HUDEP-2 (cell line): ENCODE data around the gene PIAS1.
"Not testable (repeated sequence)": the region's sequence is repeated elsewhere in the genome, so short reads cannot be mapped to it uniquely, and the experiment has no call there.

Experiments used
- DNase-seq, 76 experiments: peaks; one replicate each; lab custom pipeline; 2025; ENCODE audit not compliant: unreplicated experiment in 76 of 76; lab: John Stamatoyannopoulos, UW

The PIAS1 gene

DNA sequence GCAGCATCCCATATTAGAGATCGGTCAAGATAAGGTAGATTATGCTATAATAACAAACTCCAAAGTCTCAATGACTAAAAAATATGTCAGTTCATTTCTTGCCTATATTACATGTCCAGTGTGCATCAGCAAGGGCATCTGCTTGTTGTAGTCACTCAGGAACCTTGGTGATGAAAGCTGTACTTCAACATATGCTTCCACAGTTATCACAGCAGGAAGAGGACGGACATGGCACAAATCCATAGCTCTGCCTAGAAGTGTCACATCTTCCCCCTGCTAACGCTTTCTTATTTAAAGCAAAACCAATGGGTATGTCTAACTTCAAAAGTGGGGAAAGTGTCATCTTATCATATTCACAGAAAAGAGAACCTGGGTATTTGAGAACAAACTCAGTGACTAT, 20.0 kb upstream of the PIAS1 start:
- no peak for DNase-seq

DNA sequence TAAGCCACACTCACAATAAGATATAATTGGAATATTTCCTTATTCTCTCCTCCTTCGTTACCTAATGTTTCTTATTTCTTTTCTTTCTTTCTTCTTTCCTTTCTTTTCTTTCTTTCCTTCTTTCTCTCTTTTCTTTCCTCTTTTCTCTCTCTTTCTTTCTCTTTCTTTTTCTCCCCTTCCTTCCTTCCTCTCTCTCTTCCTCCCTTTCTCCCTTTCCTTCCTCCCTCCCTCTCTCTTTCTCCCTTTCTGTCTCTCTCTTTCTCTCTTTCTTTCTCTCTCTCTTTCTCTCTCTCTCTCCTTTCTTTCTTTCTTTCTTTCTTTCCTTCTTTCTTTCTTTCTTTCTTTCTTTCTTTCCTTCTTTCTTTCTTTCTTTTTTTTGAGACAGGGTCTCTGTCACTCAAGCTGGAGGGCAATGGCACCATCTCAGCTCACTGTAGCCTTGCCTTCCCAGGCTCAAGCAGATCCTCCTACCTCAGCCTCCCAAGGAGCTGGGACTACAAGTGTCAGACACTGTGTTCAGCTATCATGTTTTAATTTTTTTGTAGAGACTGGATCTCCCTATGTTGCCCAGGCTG, 19.3 kb upstream of the PIAS1 start:
- DNase-seq: no peak

DNA sequence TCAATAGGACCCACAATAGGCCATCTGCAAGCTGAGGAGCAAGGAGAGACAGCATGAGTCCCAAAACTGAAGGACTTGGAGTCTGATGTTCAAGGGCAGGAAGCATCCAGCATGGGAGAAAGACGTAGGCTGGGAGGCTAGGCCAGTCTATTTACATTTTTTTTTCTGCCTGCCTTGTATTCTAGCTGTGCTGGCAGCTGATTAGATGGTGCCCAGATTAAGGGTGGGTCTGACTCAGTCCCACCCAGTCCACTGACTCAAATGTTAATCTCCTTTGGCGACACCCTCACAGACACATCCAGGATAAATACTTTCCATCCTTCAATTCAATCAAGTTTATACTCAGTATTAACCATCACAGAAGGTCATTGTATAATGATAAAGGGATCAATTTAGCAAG, 15.9 kb upstream of the PIAS1 start:
- DNase-seq: peak in 33 of 76 experiments; percentile 2 to 62 (median 22)

DNA sequence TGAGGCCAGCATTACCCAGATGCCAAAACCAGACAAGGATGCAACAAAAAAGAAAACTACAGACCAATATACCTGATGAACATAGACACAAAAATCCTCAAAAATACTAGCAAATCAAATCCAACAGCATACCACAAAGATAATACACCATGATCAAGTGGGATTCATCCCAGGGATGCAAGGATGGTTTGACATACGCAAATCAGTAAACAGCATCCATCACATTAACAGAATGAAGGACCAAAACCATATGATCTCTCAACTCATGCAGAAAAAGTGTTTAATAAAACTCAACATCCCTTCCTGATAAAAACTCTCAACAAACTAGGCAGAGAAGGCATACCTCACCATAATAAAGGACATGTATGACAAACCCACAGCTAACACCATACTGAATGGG, 14.0 kb upstream of the PIAS1 start:
- DNase-seq: no peak

DNA sequence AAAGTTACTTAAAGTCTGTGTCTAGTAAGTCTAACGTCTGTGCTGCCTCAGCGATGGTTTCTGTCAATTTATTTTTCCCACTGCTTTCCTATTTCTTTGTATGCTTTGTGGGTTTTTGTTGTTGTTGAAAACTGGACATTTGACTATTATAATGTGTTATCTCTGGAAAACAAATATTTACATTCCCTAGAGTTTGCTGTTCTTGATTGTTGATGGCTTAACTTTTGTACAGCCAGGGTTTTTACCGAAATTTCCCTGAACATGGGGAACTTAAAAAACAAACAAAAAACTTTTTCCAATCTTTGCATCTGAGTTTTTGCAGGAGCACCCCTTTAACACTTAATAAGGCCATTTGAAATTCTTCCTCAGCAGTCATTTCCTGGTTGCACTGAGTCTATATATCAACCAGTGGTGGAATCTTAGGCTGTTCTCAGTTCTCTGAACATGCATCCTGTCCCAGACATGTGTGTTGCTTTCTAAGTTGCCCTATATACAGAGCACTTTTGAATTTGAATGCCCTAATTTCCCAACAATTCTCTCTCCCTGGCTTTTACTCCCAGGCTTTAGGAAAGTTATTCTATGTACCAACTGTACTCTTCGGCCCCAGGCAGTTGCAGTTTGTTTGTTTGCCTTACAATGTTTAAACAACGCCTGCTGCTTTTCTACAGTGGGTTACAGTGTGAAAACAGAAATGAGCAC, 11.8 kb upstream of the PIAS1 start:
- no peak for DNase-seq

DNA sequence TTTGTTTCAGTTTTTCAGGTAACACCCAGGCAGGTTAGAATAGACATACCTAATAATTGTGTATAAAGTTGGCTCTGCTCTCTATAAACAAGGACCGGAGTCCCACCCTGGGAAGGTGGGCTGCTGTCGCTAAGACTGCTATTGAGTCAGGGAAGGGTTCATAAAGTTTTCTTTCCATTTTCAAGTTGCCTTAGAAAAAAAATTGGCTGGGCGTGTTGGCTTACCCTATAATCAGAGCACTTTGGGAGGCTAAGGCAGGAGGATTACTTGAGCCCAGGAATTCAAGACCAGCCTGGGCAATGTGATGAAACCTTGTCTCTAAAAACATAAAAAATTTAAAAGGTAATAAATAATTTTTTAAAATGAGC, 11.3 kb upstream of the PIAS1 start:
- no peak for DNase-seq

DNA sequence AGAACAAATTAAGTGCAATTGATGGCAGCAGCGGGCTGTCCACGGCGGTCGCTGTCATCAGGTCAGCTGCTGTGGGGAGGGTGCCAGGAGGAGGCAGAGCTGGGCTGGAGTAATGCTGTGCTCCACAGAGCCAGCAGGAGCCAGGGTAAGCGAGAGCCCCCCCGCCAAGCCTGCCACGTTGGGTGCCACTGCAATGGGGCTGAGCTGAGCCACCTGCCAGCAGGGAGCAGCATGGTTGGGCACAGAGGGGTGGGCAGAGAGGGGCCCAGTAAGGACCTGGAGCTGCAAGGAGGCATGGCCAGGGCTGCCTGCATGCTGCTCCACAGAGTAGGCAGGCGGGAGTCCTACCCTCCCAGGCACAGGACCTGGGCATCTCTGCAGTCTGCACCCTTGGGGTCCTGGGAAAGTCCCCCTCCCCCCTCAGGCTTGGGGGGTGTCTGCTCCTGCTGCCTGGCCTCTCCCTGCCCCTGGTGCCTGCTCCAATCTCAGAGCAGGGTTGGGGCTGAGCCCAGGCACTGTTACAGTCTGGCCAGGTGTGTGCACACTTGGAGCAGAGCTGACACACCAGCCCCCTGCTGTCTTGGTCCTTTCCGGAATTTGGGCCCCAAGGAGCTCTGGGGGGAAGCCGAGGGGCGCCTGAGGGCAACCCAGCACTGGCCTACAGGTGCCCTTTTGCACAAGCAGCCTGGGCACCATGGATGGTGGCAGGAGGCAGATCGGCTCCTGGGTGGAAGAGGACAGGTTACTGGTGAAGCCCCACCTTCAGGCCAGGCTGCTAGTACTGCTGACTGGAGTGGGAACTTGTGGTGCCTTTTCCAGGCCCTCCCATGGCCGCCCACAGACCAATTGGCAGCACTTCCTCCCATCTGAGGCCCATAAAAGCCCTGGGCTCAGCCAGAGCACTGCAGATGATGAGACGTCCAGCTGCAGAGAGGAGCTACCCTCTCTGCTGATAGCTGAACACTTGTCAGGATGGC, 8.5 kb upstream of the PIAS1 start:
- DNase-seq: no peak

DNA sequence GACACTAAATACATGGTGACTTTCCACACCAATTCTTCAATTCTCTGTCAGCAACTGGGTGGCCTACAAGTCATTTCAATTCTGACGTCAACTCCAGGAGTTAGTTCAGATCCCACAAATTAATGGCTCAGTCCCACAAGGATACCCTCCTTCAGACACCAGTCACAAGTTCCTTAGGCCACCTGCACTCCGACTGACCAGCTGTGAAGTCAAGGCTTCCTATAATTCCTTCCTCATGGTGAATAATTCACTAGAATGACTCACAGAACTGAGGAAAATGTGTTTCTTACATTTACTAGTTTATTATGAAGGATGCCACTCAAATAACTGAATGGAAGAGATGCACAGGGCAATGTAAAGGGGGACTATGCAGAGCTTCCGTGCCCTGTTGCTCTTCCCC, 6.3 kb upstream of the PIAS1 start:
- DNase-seq: no peak

DNA sequence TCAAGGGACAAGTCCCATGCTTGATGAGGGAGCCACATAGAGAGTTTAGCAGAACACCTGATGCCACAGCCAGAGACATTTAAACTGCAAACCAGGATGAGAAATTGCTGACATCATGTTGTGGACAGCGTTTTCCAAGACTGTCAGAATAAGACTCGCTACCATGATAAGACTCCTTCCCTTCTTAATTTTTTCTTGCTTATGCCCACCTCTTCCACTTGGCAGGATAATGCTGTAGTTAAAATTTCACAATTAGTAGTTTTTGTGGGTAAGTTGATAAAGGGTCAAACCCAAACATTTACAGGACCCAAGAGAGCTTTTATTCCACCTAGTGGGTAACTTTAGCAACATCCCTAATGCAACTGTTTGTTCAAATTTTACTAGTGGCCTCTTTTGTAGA, 3.0 kb upstream of the PIAS1 start:
- DNase-seq: no peak

DNA sequence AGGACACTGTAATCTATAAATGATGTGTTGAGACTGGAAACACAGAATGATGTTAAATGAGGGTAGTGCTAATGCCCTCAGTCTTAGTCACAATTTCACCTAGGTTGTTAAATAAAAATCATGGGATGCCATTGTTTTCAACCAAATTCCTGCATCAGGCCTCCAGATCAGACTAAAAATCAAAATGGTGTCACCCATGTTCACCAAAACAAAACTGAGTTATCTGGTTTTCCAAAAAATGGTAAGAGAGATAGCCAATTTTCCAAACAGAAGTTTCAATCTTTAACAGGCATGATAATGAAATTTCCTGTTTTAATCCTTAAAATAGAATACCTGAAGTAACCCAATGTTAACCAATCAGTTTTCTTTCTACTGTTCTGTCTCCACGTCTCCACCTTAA, 2.2 kb upstream of the PIAS1 start:
- no peak for DNase-seq

DNA sequence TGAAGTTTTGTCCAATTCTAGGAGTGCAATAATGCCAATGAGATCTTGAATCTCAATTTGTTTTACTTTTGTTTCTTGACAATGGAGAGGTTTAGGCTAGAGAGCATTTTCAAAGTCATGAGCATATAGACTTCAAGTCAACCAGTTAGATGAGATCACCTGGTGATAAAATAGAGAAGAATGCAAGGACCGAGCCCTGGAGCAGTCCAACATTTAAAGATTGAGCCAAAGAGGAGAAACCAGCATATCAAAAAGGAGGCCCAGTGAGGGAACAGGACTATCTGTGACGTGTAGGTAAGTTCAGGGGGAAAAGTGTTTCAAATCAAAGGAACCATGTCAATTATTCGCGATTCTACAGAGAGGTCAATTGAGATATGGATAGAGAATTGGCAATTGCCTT, 1.7 kb upstream of the PIAS1 start:
- no peak for DNase-seq

DNA sequence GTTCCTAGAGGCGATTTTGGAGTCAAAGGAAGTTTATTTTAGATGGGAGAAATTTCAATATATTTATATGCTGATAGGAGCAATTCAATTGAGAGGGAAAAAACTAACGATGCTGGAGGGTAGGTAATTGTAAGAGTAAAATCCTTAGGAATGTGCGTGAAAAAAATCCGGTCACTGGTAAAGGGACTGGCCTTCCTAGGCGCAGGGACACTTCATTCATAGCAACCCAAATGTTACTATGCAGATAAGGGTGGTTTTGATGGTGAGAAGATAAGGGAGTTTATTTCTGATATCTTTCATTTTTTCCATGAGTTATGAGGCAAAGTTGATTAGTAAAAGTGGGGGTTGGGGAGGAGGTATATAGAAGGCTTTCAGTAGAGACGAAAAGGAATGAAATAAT, 1.1 kb upstream of the PIAS1 start:
- peak in 1 of 76 experiments; percentile 12 for DNase-seq

DNA sequence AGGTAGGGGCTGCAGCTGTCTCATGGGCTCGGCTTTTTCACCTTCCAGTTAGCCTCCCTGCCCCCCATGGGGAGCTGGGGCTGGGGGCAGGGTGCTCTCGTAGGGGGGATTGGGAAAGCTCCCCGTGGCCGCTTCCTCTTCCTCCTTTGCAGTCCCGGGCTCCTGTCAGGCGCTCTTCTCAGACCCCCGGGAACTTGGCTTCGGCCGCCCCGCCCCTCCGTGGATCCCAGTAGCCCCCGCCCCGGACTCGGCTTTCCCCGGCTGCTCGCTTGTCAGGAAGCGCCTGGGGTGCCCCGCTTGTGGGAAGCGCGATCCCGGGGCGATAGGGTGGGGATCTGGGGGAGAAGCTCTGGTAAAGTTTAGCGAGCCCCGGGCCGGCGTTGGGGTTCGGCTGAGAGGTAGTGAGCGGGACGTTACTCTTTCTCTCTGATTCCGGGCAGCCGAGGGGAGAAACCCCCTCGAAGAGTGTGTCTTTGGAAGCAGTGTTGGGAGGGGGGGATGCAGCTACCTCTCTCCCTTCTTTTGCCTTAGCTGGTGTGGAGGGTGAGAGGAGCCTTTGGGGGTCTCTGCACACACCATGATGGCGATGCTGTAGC, 611 bp downstream of the PIAS1 start:
- DNase-seq: peak in 6 of 76 experiments; percentile 1 to 39 (median 16)

DNA sequence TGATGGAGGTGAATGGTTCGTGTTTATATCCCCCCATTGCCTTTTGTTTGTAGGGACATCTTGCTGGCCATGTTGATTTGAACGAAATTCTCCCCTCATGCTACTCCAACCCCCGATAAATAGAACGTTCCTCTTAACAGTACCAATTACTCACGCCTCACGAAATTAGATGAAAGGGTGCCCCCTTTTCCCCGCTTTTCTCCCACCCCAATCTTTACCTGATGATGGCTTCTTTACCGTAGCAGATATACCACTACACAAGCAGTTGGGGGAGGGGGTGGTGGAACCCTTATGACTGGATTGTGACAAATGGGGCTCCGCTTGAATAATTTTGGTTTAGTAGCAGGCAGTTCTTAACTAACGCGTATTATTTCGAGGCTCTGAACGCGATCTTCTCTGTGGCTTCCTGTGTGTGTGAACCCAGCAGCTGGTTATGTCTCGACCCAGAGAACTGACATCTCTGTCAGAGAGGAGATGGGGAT, 1.1 kb downstream of the PIAS1 start:
- peak in 5 of 76 experiments; percentile 3 to 17 (median 5) for DNase-seq

DNA sequence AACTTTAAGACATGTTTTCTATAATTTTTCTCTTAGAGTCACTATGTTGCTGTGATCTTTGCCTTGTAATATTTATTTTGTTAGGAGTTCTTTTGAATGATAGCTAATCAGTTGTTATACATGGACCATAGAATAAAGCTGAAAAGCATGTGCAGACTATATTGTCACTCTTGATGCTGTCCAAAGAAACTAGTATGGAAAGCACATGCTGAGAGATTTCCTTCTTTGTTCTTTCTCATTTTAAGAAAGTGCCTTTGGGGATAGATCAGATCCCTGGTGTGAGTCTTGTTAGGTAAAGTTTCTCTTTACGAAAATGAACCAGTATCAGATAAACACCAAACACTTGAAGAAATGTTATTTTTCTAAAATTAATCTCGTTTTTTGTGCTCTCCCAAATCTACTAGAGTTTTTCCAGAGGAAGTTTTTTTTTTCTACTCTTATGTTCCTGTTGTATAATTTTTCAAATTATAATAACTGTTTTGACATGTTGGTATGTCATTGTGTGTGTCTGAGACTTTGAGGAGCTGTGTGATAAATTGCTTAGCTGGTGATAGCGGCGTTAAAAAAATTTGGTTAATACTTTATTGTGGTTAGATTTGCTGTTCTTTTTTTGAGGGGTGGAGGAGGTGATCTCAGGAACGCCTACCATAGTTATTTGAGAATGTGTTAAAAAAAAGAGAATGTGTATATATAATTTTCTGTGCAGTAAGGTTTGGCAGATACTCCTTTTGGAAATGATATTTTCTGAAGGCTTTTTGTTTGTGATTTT, 2.2 kb downstream of the PIAS1 start:
- DNase-seq: no peak

DNA sequence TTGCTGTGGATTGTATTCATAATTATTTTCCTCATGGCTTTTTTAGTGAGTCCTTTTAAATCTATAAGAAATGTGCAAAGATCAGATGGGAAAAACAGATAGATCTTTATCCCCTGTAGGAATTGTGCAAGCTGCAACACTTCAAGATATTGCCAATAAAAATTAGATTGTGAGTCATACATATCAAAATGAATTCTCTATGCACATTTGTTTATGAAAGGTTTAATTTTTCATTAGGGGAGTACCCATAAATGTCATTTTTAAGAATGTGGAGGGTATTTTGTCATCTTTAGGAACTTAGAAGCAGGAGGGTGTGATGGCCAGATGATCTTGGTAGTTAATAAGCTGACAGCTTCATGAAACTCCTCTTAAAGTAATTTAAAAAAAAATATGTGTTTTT, 2.9 kb downstream of the PIAS1 start:
- DNase-seq: no peak

DNA sequence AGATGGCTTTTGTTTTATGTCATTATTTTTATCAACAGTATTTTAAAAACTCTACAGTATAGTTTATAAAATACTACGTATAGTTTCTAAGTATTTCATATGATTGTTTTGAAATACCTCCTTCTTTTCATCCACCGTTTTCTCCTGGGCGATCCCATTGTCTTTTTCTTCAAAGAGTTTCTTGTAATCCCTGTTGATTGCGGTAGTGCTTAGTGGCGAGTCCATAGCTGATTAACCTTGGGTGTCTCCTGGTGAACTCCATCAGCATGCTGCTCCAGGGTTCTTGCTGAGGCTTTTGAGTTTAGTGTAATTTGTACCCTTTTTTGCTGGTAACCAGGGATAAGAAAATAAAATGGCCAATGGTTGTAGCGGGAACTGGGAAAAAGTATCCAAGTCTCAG, 3.6 kb downstream of the PIAS1 start:
- no peak for DNase-seq

DNA sequence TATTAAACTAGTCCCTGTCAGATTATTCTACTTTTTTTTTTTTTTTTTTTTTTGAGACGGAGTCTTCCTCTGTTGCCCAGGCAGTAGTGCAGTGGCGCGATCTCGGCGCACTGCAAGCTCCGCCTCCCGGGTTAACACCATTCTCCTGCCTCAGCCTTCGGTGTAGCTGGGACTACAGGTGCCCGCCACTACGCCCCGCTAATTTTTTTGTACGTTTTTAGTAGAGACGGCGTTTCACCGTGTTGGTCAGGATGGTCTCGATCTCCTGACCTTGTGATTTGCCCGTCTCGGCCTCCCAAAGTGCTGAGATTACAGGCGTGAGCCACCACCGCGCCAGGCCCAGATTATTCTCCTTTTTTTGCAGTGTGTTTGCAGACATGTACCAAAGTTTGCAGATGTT, 4.9 kb downstream of the PIAS1 start:
- not testable (repeated sequence) for DNase-seq

DNA sequence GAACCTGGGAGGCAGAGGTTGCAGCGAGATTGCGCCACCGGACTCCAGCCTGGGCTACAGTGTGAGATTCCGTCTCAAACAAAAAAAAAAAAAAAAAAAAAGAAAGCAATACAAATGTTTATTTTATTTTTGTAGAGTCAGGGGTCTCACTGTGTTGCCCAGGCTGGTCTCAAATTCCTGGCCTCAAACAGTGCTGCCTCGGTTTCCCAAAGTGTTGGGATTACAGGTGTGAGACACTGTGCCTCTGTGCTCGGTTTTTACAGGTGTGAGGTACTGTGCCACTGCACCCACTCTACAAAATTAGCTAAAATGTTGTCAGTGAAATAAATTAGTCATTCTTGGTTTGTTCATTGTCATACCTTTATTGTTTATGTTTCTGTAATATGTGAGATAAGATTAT, 5.5 kb downstream of the PIAS1 start:
- DNase-seq: no peak

DNA sequence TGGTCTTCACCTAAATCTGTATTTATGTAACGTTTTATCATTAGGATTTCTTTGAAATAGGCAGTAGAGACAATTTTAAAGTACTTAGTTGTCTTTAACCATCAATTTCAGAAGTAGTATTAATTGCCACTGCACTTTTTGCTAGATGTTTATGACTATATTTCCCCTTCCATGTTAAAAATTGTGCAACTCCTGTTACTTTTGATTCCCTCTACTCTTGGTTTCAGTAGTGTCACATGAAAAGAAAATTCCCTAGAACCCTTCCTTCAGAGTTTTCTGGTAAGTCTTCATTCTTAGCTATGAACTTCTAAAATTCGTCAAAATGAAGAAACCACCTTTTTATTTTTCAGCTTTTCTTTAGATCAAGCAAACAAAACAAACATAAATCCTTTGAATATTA, 7.1 kb downstream of the PIAS1 start:
- DNase-seq: no peak
